Measurements from ENCODE around the gene EPB41.
A peak's percentile ranks its signal among the peaks of the same experiment; 100 is the strongest.
"Not testable (repeated sequence)": the region's sequence is repeated elsewhere in the genome, so short reads cannot be mapped to it uniquely, and the experiment has no call there.

EPB41 gene

GRCh38 chr1:28983509-28984310 lies 69.3 kb downstream of the EPB41 start:
- peak; percentile 25 for DNase-seq

DNA sequence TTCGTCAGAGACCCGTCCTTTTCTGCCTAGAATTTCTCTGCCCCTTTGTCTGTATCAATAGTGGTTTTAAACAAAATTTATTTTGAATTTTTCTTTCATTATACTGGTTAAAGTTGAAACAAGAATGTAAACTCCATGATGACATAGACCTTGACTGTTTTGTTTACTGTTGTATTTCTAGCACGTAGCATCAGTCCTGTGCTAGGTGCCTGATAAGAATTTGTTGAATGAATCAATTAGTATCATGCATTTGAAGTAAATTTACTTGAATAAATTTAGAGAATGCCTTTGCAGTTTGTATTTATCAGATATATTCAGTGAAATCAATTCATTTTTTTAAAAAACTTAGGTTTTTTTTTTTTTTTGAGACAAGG lies 69.9 kb downstream of the EPB41 start:
- DNase-seq = no peak

DNA sequence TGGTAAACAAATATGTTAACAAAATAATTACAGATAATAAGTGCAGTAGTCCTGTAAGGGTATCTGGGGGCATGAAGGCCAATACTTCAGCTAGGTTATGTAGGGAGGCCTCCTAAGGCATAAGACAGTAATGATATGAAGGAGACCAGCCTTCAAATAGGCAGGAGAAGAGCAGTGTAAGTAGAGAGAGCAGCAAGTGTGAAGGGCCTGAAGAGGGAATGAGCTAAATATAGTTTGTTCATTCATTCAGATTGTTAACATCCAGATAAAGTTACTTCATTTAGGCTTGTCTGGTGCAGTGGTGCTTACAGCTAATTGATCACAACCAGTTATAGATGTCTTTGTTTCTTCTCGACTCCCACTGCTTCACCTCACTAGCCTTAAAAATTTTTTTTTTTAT lies 71.1 kb downstream of the EPB41 start:
- DNase-seq = no peak

DNA sequence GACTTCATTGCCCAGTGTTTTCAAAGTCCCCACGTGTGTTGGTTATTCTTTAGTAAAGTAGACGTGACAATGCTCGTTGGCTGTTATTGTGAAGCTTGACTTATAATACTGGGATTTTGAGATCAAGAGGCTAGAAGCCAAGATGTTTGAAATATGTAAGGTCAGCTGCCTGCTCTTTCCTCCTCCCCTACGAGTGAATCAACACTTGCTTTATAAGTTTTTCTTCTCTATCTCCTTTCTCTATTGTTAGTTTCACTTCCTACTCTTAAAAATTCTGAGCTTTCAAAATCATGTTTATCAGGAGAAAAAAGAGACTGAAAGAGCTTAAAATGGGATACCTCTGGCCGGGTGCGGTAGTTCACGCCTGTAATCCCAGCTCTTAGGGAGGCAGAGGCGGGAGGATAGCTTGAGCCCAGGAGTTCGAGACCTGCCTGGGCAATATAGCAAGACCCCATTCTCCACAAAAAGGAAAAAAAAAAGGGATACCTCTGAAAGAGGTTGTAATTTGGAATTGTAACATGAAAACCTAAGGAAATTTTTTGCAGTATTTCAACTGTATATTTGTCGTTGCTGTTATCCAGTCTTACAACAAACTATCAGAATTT lies 72.0 kb downstream of the EPB41 start:
- DNase-seq = no peak

DNA sequence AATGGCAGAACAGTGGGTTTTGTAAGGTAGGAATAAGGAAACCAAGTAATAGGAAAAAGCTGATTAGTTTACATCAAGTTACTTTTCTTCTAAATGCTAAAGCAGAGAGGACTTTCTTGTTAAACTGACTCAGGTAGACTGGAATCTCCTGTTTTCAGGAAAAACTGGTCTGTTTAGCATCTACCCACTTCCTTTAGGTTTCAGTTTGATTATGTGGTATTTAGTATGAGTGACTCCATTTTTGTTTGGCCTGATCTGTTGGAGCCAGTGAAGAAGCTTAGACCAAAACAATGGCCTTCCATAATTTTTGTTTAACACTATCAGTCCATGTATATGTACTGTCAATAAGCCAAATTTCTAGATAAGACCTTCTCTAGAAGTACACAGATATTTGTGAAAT lies 88.4 kb downstream of the EPB41 start:
- DNase-seq = no peak

- no peak for DNase-seq
These were observed 89.9 kb downstream of the EPB41 start for GRCh38 chr1:29004288-29004687.

DNA sequence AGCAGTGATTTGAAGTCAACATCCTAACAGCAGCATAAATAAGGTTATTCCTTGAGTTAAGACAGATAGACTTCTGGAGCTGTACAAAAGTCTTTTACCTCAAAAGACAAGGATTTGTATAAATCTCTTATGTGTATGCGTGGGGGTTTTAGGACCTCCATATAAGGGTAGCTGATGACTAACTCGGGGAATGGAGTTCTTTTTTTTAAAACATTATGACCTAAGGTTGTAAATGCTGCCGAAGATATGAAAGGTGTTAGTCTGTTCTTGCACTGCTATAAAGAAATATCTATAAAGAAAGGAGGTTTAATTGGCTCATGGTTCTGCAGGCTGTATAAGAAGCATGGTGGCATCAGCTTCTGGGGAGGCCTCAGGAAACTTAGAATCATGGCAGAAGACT lies 90.4 kb downstream of the EPB41 start:
- DNase-seq = no peak

GRCh38 chr1:29011775-29012174 lies 97.4 kb downstream of the EPB41 start:
- DNase-seq = no peak

- no peak for DNase-seq
These were observed 102.9 kb downstream of the EPB41 start for GRCh38 chr1:29017235-29017634.

- DNase-seq = no peak
These were observed 103.8 kb downstream of the EPB41 start for GRCh38 chr1:29017975-29018712.

GRCh38 chr1:29022620-29023019 lies 108.3 kb downstream of the EPB41 start:
- no peak for DNase-seq

DNA sequence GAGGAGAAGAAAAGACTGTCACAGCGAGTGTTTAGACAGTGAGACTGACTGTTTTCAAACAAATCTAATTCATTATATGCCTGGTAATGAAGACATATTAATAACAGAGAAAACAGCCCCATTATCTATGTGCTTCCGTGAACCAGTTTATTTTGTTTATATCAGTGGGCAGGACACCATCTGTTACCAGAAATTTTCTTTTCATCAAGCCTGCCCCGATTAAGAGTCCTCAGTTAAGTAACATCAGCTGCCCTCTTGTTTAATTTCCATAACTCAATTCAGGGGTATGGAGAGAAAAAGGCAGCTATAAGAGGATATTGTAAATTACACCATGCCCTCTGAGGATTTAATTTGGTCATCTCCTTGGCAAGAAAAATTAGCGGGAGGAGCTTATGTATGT lies 115.3 kb downstream of the EPB41 start:
- DNase-seq = no peak

DNA sequence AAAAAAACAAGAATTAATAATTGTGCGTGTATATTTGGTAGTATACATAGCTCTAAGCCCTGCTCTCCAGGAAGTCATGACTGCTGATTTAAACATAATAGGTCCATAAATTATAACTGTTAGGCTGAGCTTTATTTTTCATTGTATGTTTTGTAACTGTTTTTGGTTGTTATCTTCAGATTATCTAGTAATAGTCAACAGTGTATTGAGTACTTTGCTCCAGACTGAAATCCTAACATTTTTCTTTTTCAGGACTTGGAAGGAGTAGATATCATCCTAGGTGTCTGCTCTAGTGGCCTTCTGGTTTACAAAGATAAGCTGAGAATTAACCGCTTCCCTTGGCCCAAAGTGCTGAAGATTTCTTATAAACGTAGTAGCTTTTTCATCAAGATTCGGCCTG lies 118.5 kb downstream of the EPB41 start:
- peak; percentile 88 for DNase-seq

GRCh38 chr1:29033829-29034466 lies 119.6 kb downstream of the EPB41 start:
- DNase-seq = peak; percentile 76

- DNase-seq = no peak
These were observed 129.1 kb downstream of the EPB41 start for GRCh38 chr1:29043274-29043965.

GRCh38 chr1:29044010-29044409 lies 129.6 kb downstream of the EPB41 start:
- DNase-seq = no peak

DNA sequence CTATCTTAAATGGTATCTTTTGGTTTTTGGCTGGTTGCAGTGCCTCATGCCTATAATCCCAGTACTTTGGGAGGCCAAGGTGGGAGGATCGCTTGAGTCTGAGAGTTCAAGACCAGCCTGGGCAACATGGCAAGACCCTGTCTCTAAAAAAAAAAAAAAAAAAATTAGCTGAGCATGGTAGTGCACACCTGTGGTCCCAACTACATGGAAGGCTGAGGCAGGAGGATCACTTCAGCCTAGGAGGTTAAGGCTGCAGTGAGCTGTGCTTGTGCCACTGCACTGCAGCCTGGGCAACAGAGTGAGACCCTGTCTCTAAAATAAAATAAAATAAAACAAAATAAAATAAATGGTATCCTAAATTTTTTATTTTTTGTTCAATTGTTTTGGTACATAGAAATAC lies 131.3 kb downstream of the EPB41 start:
- DNase-seq = not testable (repeated sequence)

- peak; percentile 31 for DNase-seq
These were observed 132.8 kb downstream of the EPB41 start for GRCh38 chr1:29047142-29047541.

GRCh38 chr1:29050166-29050565 lies 135.8 kb downstream of the EPB41 start:
- DNase-seq = no peak

GRCh38 chr1:29052100-29052499 lies 137.7 kb downstream of the EPB41 start:
- no peak for DNase-seq

- no peak for DNase-seq
These were observed 138.6 kb downstream of the EPB41 start for GRCh38 chr1:29052941-29053340.

- DNase-seq = no peak
These were observed 140.8 kb downstream of the EPB41 start for GRCh38 chr1:29055160-29055559.

GRCh38 chr1:29056256-29056655 lies 141.9 kb downstream of the EPB41 start:
- no peak for DNase-seq
